Measurements from ENCODE around the gene SZT2.

Gene SZT2

GRCh38 chr1:43426221-43426620 is 36.5 kb downstream of the SZT2 start:
- DNase-seq, result no peak

DNA sequence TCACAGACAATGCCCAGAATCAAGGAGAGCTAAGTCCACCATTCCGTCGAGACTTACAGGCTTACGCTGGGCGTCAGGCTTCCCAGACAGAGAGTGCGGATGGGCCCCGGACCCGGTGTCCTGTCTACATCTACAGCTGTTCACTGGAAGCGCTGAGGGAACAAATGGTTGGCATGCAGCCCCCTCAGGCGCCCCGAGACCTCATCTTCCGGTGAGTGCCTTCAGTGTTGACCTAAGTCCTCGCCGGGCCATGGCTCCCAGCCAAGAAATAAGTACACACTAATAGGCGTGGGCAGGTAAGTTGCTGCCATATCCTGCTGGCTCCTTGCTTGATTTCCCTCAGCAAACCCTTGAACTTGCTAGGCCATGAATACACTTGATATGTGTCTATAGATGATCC is 37.8 kb downstream of the SZT2 start:
- no peak for DNase-seq

DNA sequence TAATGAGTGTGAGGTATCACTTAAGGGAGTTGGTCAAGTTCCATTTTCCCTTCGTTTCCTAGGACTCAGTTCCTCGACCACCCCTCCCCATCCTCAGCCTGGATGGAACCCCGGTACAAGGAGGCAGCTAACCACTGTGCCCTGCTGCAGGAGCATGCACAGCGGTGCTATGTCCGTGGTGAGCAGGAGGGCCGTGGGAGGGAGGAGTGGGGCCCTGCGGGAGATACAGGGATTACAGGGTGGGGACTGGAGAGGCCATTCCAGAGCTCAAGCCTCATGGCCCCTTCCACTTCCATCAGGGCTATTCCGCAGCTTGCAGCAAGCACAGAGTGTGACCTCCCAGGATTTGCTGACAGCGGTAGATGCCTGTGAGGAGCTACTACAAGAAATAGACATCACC is 38.2 kb downstream of the SZT2 start:
- DNase-seq, result no peak

- no peak for DNase-seq
These were observed 41.1 kb downstream of the SZT2 start for GRCh38 chr1:43430831-43431230.

DNA sequence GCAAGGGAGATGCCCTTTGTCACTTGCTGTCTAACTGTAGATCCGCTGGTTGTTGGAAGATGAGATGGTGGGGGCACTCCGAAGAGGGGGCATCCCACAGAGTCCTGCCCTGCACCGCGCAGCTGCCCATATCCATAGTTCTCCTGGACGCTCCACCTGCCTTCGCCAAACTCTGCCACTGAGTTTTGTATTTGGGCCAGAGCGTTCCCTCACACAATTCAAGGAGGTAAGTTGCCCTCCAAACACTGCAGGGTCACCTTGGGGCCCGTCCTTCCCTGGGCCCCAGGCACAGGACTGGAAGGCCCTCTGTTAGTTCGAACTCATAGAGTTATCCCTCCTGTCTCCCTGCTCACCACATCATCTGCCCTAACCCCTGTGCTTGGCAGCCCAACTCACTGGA is 42.0 kb downstream of the SZT2 start:
- DNase-seq, result no peak

DNA sequence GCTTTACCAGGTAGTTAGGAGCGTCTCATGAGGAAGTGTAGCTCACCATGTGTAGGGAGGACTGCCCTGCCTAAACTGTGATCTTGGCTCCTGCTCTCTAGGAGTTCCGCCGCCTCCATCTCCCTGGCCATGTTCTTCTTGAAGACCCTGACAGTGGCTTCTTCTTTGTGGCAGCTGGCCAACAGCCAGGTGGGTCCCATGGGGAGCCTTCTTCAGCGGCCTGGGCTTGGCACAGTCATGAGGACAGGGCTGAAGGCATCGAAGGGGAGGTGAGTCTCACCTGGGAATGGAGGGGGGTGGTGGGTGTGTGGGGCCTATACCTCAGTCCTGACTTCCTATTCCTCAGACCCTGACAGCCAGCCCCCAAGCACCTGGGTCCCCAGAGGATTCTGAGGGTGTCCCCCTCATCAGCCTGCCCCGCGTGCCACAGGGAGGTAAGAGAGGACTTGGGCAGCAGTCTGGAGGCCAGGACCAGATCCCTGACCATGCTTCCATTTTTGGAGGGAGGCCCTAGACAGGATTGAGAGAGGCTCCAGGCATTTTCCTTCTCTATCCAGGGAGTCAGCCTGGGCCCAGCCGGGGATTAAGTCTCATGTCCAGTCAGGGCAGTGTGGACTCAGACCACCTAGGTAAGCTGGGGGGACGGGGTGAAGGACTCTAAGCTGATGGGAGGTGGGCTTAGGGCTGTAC is 42.6 kb downstream of the SZT2 start:
- DNase-seq, result no peak

DNA sequence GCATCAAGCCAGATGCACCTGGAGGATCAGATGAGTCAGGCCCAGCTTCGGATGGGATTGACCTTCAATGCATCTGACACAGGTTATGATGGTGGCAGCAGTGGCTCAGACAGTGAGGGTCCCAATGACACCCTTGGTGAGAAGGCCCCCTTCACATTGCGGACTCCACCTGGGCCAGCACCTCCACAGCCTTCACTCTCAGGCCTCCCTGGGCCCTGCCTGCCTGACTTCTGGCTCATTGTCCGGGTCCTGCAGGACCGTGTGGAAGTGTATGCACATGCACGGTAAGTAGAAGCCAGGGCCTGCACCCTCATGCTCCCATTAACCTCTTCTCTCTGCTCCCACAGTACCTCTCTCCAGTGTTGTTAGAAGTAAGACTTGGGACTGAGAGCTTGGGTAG is 43.2 kb downstream of the SZT2 start:
- no peak for DNase-seq

GRCh38 chr1:43434256-43434655 is 44.6 kb downstream of the SZT2 start:
- DNase-seq, result no peak

- DNase-seq, result no peak
These were observed 45.7 kb downstream of the SZT2 start for GRCh38 chr1:43435146-43436145.

GRCh38 chr1:43436371-43436770 is 46.7 kb downstream of the SZT2 start:
- no peak for DNase-seq

- DNase-seq, result no peak
These were observed 47.6 kb downstream of the SZT2 start for GRCh38 chr1:43437031-43437973.

DNA sequence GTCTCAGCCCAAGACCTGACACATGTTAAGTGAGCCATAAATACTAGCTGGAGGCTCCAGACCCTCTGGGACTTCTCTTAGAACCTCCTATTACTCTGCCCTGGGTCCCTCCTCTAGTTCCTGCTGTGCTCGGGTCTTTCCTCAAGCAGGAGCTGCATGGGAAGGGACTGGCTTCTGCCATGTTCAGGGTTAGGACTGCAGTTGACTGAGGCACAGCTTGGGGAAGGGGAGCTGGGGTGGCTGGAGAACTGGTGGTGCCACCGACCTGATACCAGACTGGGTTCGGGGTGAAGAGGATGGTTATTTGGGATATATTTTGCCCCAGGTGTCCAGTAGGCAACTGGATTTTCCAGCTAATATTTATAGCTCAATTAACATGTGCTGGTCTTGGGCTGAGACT is 48.3 kb downstream of the SZT2 start:
- no peak for DNase-seq

DNA sequence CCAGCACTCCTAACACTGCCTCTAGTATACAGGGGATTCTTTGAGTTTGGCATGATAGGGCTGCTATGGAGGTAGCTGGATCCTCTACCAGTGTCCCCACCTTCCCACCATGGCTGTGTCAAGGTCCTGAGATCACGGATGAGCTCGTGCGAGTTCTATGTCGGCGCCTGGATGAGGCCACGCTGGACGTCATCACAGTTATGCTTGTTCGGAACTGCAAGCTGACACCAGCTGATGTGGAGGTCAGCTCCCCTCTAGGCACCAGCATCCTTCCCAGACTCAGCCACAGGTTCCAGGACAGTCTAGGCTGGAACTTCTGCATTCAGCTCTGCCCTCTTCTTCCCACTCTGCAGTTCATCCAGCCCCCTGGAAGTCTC is 48.9 kb downstream of the SZT2 start:
- no peak for DNase-seq

GRCh38 chr1:43438953-43439581 is 49.4 kb downstream of the SZT2 start:
- no peak for DNase-seq

DNA sequence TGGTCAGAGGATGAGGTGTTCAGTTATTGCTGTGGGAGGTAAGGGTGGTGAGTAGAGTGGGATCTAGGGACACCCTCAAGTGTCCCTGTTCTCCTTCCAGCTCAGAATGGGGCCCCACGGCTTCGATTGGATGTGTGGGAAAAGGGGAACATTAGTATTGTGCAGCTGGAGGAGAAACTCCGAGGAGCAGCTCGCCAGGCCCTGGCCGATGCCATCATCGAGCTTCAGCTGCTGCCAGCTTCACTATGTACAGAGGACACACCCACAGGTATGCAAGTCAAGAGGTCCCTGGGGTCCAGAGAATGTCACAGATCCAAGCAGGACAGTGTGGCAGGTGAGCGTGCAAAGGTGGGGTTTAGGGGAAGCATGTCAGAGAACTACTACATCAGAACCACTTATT is 50.1 kb downstream of the SZT2 start:
- no peak for DNase-seq

- DNase-seq, result no peak
These were observed 50.7 kb downstream of the SZT2 start for GRCh38 chr1:43440358-43440757.

DNA sequence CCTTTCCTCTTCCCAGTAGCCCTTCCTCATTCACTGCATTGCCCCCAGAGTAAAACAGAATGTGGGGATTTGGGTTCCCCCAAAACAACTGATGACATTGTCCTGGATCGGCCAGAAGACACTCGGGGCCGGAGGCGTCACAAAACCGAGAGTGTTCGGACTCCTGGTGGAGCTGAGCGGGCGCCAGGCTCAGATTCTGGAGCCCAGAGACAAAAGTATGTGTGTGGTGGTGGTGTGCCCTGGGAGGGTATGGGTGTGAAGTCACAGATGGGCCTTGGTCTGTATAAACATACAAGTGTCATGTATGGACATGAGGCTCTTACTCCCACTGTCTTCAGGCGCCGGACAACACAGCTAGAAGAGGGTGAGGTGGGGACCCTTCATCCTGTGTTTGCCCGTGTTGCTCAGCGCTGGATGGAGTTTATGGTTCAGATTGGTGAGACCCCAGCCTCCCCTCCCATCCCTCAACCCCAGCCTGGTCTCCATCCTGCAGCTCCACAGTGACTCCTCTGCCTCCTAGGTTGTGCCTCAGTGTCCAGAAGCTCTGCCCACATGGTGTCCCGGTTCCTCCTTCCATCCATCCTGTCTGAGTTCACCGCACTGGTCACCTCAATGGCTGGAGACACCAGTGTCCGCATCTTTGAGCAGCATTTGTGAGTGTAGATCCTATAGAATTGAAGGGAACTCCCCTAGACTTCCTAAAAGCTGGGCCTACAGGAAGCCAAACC is 51.6 kb downstream of the SZT2 start:
- no peak for DNase-seq

- no peak for DNase-seq
These were observed 52.4 kb downstream of the SZT2 start for GRCh38 chr1:43441894-43442637.

- DNase-seq, result no peak
These were observed 53.1 kb downstream of the SZT2 start for GRCh38 chr1:43442756-43443155.

DNA sequence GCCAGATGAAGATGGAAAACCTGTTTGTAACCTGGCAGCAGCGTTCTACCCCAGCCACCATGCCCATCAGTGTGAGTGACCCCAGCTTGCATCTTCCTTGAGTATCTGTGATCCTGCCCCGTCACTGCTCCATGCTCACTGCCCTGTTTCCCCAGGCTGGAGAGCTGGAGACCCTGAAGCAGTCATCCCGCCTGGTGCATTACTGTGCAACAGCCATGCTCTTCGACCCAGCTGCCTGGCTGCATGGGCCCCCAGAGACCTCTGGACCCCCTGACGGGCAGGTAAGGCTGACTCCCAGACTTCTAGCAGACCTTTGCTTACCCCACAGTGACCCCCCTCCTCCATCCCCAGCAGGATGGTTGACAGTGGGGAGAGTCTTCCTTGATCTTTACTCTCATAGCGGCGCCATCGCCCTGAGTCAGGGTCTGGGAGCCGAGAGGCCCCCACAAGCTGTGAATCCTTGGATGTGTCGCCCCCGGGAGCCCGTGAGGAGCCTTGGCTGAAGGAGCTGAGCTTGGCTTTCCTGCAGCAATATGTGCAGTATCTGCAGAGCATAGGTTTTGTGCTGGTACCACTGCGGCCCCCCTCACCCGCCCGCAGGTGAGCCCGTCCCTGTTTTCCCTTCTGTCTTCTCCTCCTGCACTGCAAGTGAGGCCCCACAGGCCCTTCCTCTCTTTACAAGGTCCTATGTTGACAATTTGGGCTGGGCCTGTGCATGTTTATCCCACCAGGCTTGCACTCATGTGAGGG is 53.7 kb downstream of the SZT2 start:
- no peak for DNase-seq
